ENCODE data around the gene HMX3. TPM values are rescaled to one million over a fixed set of nuclear protein-coding genes. Genes with fewer than 3 reads are reported as not detected.

The HMX3 gene
- total RNA-seq, 1 donor from 2014 or later = not detected

- Histone ChIP-seq H3K27me3 (ENCODE audit: control insufficient read depth, insufficient read depth, low read length) (peaks cover 90% of the 10 kb centered on the region), H3K36me3 (ENCODE audit: control insufficient read depth, insufficient read depth, low read length) (no peaks in the 10 kb centered on the region), H3K4me3 (ENCODE audit: low read depth, low read length) (no peak overlapping the region)
- TF ChIP-seq CTCF (IDR thresholded peaks at IDR 0.05; ENCODE audit: insufficient read depth, low read length, severe bottlenecking) = no peak
- no peak for DNase-seq (ENCODE audit: low read depth)
- no peak for FAIRE-seq
These were observed 8.0 kb downstream of the HMX3 start for GRCh38 chr10:123143825-123144168.

- Histone ChIP-seq H3K4me3 (ENCODE audit: low read depth, low read length) (no peak overlapping the region), H3K36me3 (ENCODE audit: control insufficient read depth, insufficient read depth, low read length) (no peaks in the 10 kb centered on the region), H3K27me3 (ENCODE audit: control insufficient read depth, insufficient read depth, low read length) (peaks cover 82% of the 10 kb centered on the region)
- peak; percentile 36 for TF ChIP-seq CTCF (IDR thresholded peaks at IDR 0.05; ENCODE audit: insufficient read depth, low read length, severe bottlenecking)
- DNase-seq (ENCODE audit: low read depth) = no peak
- no peak for FAIRE-seq
These were observed 9.1 kb downstream of the HMX3 start for GRCh38 chr10:123144697-123145541.

GRCh38 chr10:123145542-123146012 is 9.8 kb downstream of the HMX3 start:
- FAIRE-seq = no peak
- Histone ChIP-seq H3K27me3 (ENCODE audit: control insufficient read depth, insufficient read depth, low read length) (peaks cover 76% of the 10 kb centered on the region), H3K4me3 (ENCODE audit: low read depth, low read length) (no peak overlapping the region), H3K36me3 (ENCODE audit: control insufficient read depth, insufficient read depth, low read length) (no peaks in the 10 kb centered on the region)
- DNase-seq (ENCODE audit: low read depth) = no peak
- TF ChIP-seq CTCF (IDR thresholded peaks at IDR 0.05; ENCODE audit: insufficient read depth, low read length, severe bottlenecking) = no peak

GRCh38 chr10:123146013-123146893 is 10.5 kb downstream of the HMX3 start:
- Histone ChIP-seq H3K4me3 (ENCODE audit: low read depth, low read length) (no peak overlapping the region), H3K36me3 (ENCODE audit: control insufficient read depth, insufficient read depth, low read length) (no peaks in the 10 kb centered on the region), H3K27me3 (ENCODE audit: control insufficient read depth, insufficient read depth, low read length) (peaks cover 72% of the 10 kb centered on the region)
- FAIRE-seq (no peak), DNase-seq (ENCODE audit: low read depth) (no peak)
- TF ChIP-seq CTCF (IDR thresholded peaks at IDR 0.05; ENCODE audit: insufficient read depth, low read length, severe bottlenecking) = no peak

- no peak for FAIRE-seq
- no peak for TF ChIP-seq CTCF (IDR thresholded peaks at IDR 0.05; ENCODE audit: insufficient read depth, low read length, severe bottlenecking)
- Histone ChIP-seq H3K4me3 (ENCODE audit: low read depth, low read length) (no peak overlapping the region), H3K36me3 (ENCODE audit: control insufficient read depth, insufficient read depth, low read length) (no peaks in the 10 kb centered on the region), H3K27me3 (ENCODE audit: control insufficient read depth, insufficient read depth, low read length) (peaks cover 67% of the 10 kb centered on the region)
- no peak for DNase-seq (ENCODE audit: low read depth)
These were observed 11.3 kb downstream of the HMX3 start for GRCh38 chr10:123146894-123147634.
